Cardiac fibroblast (primary cell): Measurements from ENCODE around the gene SLC26A9.

Experiments used
- DNase-seq, 2 donors: peaks; one replicate each; pipeline versions ENCODE4 v3.0.0 to v3.0.0-alpha.2; 2010; ENCODE audit warnings: low read depth in 2 of 2
- H3K4me3 ChIP-seq, 2 donors: replicated peaks in 1 of 2; 1 replicate in 1 of 2; 2 replicates in 1 of 2; pipeline ENCODE4 v1.5.1; 2011; ENCODE audit warnings: low read depth in 2 of 2, low read length in 2 of 2, mild to moderate bottlenecking in 2 of 2, moderate library complexity in 1 of 2
- TF ChIP-seq, protein P1 (sequence below): IDR thresholded peaks from one replicate; pipeline ENCODE4 v1.5.1; 2011; ENCODE audit warnings: low read depth, mild to moderate bottlenecking, low read length, inconsistent platforms

Gene SLC26A9

GRCh38 chr1:205949753-205950152, 6.5 kb upstream of the SLC26A9 start:
- DNase-seq = no peak
- no peak overlapping the region for H3K4me3 ChIP-seq
- TF ChIP-seq, protein P1, sequence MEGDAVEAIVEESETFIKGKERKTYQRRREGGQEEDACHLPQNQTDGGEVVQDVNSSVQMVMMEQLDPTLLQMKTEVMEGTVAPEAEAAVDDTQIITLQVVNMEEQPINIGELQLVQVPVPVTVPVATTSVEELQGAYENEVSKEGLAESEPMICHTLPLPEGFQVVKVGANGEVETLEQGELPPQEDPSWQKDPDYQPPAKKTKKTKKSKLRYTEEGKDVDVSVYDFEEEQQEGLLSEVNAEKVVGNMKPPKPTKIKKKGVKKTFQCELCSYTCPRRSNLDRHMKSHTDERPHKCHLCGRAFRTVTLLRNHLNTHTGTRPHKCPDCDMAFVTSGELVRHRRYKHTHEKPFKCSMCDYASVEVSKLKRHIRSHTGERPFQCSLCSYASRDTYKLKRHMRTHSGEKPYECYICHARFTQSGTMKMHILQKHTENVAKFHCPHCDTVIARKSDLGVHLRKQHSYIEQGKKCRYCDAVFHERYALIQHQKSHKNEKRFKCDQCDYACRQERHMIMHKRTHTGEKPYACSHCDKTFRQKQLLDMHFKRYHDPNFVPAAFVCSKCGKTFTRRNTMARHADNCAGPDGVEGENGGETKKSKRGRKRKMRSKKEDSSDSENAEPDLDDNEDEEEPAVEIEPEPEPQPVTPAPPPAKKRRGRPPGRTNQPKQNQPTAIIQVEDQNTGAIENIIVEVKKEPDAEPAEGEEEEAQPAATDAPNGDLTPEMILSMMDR = no peak

GRCh38 chr1:205948886-205949285, 5.6 kb upstream of the SLC26A9 start:
- DNase-seq = no peak
- no peak overlapping the region for H3K4me3 ChIP-seq
- TF ChIP-seq, protein P1 = no peak

- no peak for DNase-seq
- no peak overlapping the region for H3K4me3 ChIP-seq
- TF ChIP-seq, protein P1 = no peak
These were observed 4.8 kb upstream of the SLC26A9 start for GRCh38 chr1:205948039-205948438.

GRCh38 chr1:205947024-205947423, 3.8 kb upstream of the SLC26A9 start:
- H3K4me3 ChIP-seq = no peak overlapping the region
- TF ChIP-seq, protein P1 = no peak
- DNase-seq = no peak

DNA sequence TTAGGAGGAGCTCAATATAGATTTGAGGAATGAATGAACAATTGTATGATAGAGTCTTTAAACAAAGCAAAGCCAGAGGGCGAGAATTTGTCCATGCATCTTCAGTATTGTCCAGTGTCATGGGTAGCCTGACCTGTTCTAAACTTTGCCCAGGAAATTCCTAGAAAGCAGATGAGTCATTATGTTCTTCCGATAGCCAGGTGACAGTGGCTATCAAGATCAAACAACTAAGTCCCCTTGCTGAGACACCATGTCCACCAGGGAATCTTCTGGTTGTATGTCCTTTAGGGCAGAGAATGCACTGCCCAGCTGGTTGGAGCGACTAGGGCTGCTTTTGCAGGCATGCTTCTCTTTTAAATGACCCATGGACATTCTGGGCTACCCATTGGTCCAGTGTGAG, 1.8 kb upstream of the SLC26A9 start:
- DNase-seq = no peak
- TF ChIP-seq, protein P1 = no peak
- no peak overlapping the region for H3K4me3 ChIP-seq

DNA sequence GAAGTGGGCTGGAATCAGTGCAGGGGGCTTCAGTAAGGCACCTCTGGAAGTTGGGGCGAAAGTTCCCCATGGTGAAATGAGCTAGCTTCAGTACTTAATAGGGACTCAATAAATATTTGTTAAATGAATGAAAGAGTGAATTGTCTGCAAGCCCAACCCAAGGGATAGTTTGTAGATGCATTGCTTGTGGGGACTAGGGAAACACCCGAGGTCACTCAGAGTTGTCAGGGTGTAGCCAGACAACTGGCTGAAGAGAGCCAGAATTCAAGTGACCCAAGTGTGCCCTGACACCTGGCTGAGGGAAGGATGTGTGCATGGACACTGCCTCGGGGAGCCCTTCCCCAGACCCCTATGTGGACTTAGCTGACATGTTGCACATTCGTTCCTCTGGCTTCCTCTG, 1.3 kb upstream of the SLC26A9 start:
- TF ChIP-seq, protein P1 = no peak
- no peak overlapping the region for H3K4me3 ChIP-seq
- DNase-seq = no peak

- DNase-seq = no peak
- H3K4me3 ChIP-seq = no peak overlapping the region
- TF ChIP-seq, protein P1 = no peak
These were observed 561 bp downstream of the SLC26A9 start for GRCh38 chr1:205942631-205943159.
